Measurements from ENCODE around the gene FAM13A.
"Not testable (repeated sequence)": the region's sequence is repeated elsewhere in the genome, so short reads cannot be mapped to it uniquely, and the experiment has no call there.

The FAM13A gene

GRCh38 chr4:88919056-88919455 is 137.9 kb downstream of the FAM13A start:
- Histone ChIP-seq H3F3A (ENCODE audit: control insufficient read depth, insufficient read depth) (no peaks in the 10 kb centered on the region), H3K79me2 (ENCODE audit: control insufficient read depth, low read length) (no peaks in the 10 kb centered on the region), H3K9me2 (replicated peaks; ENCODE audit: control insufficient read depth, low read length) (no peaks in the 10 kb centered on the region), H3K27me3 (ENCODE audit: control insufficient read depth, low read length) (no peaks in the 10 kb centered on the region), H3K27ac (ENCODE audit: low read depth, low read length) (no peak overlapping the region), H4K20me1 (ENCODE audit: control insufficient read depth, insufficient read depth, low read depth, low read length) (no peaks in the 10 kb centered on the region), H3K4me3 (ENCODE audit: low read length) (no peak overlapping the region), H3K36me3 (ENCODE audit: control insufficient read depth, low read length) (no peaks in the 10 kb centered on the region), H3K9me3 (ENCODE audit: control insufficient read depth, insufficient read depth, low read length) (no peaks in the 10 kb centered on the region), H3K4me1 (ENCODE audit: control insufficient read depth, low read length) (no peaks in the 10 kb centered on the region), H3K4me2 (ENCODE audit: low read length) (no peak overlapping the region)
- no peak for TF ChIP-seq EZH2phosphoT487 (IDR thresholded peaks at IDR 0.05; ENCODE audit: borderline replicate concordance, low read length)
- no peak for TF ChIP-seq CTCF (IDR thresholded peaks at IDR 0.05; ENCODE audit: low read depth, low read length, poor library complexity, severe bottlenecking)

GRCh38 chr4:88913181-88913580 is 143.8 kb downstream of the FAM13A start:
- H3K9me2 ChIP-seq (replicated peaks; ENCODE audit: control insufficient read depth, low read length); H3K4me3 ChIP-seq (ENCODE audit: low read length); H3K4me2 ChIP-seq (ENCODE audit: low read length); H3K9me3 ChIP-seq (ENCODE audit: control insufficient read depth, insufficient read depth, low read length); H3F3A ChIP-seq (ENCODE audit: control insufficient read depth, insufficient read depth); H3K4me1 ChIP-seq (ENCODE audit: control insufficient read depth, low read length); H3K79me2 ChIP-seq (ENCODE audit: control insufficient read depth, low read length); H3K27ac ChIP-seq (ENCODE audit: low read depth, low read length); H3K36me3 ChIP-seq (ENCODE audit: control insufficient read depth, low read length); H3K27me3 ChIP-seq (ENCODE audit: control insufficient read depth, low read length); H4K20me1 ChIP-seq (ENCODE audit: control insufficient read depth, insufficient read depth, low read depth, low read length): not testable (repeated sequence)

GRCh38 chr4:88911246-88912212 is 145.5 kb downstream of the FAM13A start:
- Histone ChIP-seq H3K9me2 (replicated peaks; ENCODE audit: control insufficient read depth, low read length) (no peaks in the 10 kb centered on the region), H3K27me3 (ENCODE audit: control insufficient read depth, low read length) (no peaks in the 10 kb centered on the region), H3K27ac (ENCODE audit: low read depth, low read length) (no peak overlapping the region), H3K36me3 (ENCODE audit: control insufficient read depth, low read length) (no peaks in the 10 kb centered on the region), H4K20me1 (ENCODE audit: control insufficient read depth, insufficient read depth, low read depth, low read length) (no peaks in the 10 kb centered on the region), H3K4me1 (ENCODE audit: control insufficient read depth, low read length) (no peaks in the 10 kb centered on the region), H3K9me3 (ENCODE audit: control insufficient read depth, insufficient read depth, low read length) (peaks cover 6% of the 10 kb centered on the region; the same call in 1 of the 2 replicates), H3K4me3 (ENCODE audit: low read length) (no peak overlapping the region), H3K4me2 (ENCODE audit: low read length) (no peak overlapping the region), H3K79me2 (ENCODE audit: control insufficient read depth, low read length) (no peaks in the 10 kb centered on the region), H3F3A (ENCODE audit: control insufficient read depth, insufficient read depth) (no peaks in the 10 kb centered on the region)
- no peak for TF ChIP-seq EZH2phosphoT487 (IDR thresholded peaks at IDR 0.05; ENCODE audit: borderline replicate concordance, low read length)
- TF ChIP-seq CTCF (IDR thresholded peaks at IDR 0.05; ENCODE audit: low read depth, low read length, poor library complexity, severe bottlenecking) = no peak

GRCh38 chr4:88910101-88910500 is 146.9 kb downstream of the FAM13A start:
- Histone ChIP-seq H3K4me3 (ENCODE audit: low read length) (no peak overlapping the region), H3K36me3 (ENCODE audit: control insufficient read depth, low read length) (no peaks in the 10 kb centered on the region)

More at GRCh38 chr4:88910101-88910500, 146.9 kb downstream of the FAM13A start:
- H3K9me2 ChIP-seq (replicated peaks; ENCODE audit: control insufficient read depth, low read length) = no peaks in the 10 kb centered on the region
- no peaks in the 10 kb centered on the region for H3K79me2 ChIP-seq (ENCODE audit: control insufficient read depth, low read length)
- TF ChIP-seq CTCF (IDR thresholded peaks at IDR 0.05; ENCODE audit: low read depth, low read length, poor library complexity, severe bottlenecking) (no peak), EZH2phosphoT487 (IDR thresholded peaks at IDR 0.05; ENCODE audit: borderline replicate concordance, low read length) (no peak)
- H3F3A ChIP-seq (ENCODE audit: control insufficient read depth, insufficient read depth) = no peaks in the 10 kb centered on the region
- H3K27ac ChIP-seq (ENCODE audit: low read depth, low read length) = no peak overlapping the region
- no peaks in the 10 kb centered on the region for H3K4me1 ChIP-seq (ENCODE audit: control insufficient read depth, low read length)
- H4K20me1 ChIP-seq (ENCODE audit: control insufficient read depth, insufficient read depth, low read depth, low read length) = no peaks in the 10 kb centered on the region
- no peaks in the 10 kb centered on the region for H3K27me3 ChIP-seq (ENCODE audit: control insufficient read depth, low read length)
- H3K4me2 ChIP-seq (ENCODE audit: low read length) = no peak overlapping the region
- peaks cover 6% of the 10 kb centered on the region; the same call in 1 of the 2 replicates for H3K9me3 ChIP-seq (ENCODE audit: control insufficient read depth, insufficient read depth, low read length)

Measured in DOHH2 (cell line).